ENCODE measurements around the gene DNAJC24. TPM values are rescaled to one million over a fixed set of nuclear protein-coding genes. Genes with fewer than 3 reads are reported as not detected.

Gene DNAJC24
- total and polyA plus RNA-seq, 10 of the 15 experiments (the other 5 are each of a cell fraction or from before 2014, with no cell fraction given): 10.0 to 25.4 (median 13.8) TPM

DNA sequence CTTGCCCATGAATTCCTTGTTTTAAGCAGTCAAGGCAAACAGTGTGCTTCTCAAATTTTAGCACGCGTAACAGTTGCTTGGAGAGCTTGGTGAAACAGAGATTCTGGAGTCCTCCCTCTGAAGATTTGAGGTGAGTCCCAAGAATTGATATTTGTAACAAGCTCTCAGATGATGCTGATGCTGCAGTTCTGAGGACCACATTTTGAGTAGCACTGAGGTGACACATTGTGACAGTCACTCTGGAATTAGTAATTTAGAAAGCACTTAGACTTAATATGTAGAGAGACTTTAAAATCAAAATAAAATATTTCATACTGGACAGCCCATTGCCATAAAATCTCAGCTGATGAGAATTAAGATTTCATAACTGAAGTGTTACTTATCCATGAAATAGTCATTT, 38.5 kb downstream of the DNAJC24 start:
- H3K9me3 ChIP-seq (replicated peaks; ENCODE audit: control insufficient read depth, insufficient read depth, low read length): no peaks in the 10 kb centered on the region
- CTCF ChIA-PET: interaction anchor here (1.1 kb wide), 1 partner anchor 10 kb away, joined by 4 read pairs; no protein-coding TSS in a partner anchor
- WGBS (ENCODE audit: insufficient coverage, insufficient replicate concordance, low lambda C conversion rate, missing lambda C conversion rate): 100% methylated on average over 2 of the region's 2 CpGs
- no peak overlapping the region for H3K4me2 ChIP-seq (ENCODE audit: control insufficient read depth, insufficient read depth)
- no peaks in the 10 kb centered on the region for H3K36me3 ChIP-seq (ENCODE audit: control insufficient read depth in 2 of 2, insufficient read depth in 2 of 2, low read length in 1 of 2)
- SMC1A ChIA-PET (ENCODE audit: uncharacterized antibody, unreplicated experiment): no interaction called here
- POLR2A ChIA-PET: no interaction called here
- in situ Hi-C loops (cut with MboI): no loop called here
- FAIRE-seq (peak; percentile 49), ATAC-seq (no peak), DNase-seq (ENCODE audit: low read depth, low spot score) (no peak)
- intact Hi-C loops (cut with micrococcal nuclease; ENCODE audit: unreplicated experiment): no loop called here
- no TSS peak for BruUV-seq (replicated peaks)
- no peak overlapping the region for H3K9ac ChIP-seq (ENCODE audit: control insufficient read depth, insufficient read depth, low read length)
- no peak overlapping the region for H3K27ac ChIP-seq (ENCODE audit: control insufficient read depth, insufficient read depth)
- H3K4me3 ChIP-seq: no peak overlapping the region
- no peaks in the 10 kb centered on the region for H3K4me1 ChIP-seq (ENCODE audit: control insufficient read depth, insufficient read depth, low read length)
- H3K79me2 ChIP-seq (ENCODE audit: control insufficient read depth, insufficient read depth, low read length): no peaks in the 10 kb centered on the region
- no peaks in the 10 kb centered on the region for H4K20me1 ChIP-seq (ENCODE audit: control insufficient read depth, insufficient read depth)
- RAD21 ChIA-PET (ENCODE audit: unreplicated experiment): no interaction called here
- no peak for TF ChIP-seq SRF (IDR thresholded peaks at IDR 0.05; ENCODE audit: low read depth in 2 of 2, low read length in 2 of 2)
- TF ChIP-seq, protein P1, sequence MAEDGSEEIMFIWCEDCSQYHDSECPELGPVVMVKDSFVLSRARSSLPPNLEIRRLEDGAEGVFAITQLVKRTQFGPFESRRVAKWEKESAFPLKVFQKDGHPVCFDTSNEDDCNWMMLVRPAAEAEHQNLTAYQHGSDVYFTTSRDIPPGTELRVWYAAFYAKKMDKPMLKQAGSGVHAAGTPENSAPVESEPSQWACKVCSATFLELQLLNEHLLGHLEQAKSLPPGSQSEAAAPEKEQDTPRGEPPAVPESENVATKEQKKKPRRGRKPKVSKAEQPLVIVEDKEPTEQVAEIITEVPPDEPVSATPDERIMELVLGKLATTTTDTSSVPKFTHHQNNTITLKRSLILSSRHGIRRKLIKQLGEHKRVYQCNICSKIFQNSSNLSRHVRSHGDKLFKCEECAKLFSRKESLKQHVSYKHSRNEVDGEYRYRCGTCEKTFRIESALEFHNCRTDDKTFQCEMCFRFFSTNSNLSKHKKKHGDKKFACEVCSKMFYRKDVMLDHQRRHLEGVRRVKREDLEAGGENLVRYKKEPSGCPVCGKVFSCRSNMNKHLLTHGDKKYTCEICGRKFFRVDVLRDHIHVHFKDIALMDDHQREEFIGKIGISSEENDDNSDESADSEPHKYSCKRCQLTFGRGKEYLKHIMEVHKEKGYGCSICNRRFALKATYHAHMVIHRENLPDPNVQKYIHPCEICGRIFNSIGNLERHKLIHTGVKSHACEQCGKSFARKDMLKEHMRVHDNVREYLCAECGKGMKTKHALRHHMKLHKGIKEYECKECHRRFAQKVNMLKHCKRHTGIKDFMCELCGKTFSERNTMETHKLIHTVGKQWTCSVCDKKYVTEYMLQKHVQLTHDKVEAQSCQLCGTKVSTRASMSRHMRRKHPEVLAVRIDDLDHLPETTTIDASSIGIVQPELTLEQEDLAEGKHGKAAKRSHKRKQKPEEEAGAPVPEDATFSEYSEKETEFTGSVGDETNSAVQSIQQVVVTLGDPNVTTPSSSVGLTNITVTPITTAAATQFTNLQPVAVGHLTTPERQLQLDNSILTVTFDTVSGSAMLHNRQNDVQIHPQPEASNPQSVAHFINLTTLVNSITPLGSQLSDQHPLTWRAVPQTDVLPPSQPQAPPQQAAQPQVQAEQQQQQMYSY (CRISPR knock-in tag; IDR thresholded peaks at IDR 0.05): no peak
- no peak for TF ChIP-seq YBX1 (IDR thresholded peaks at IDR 0.05)
- TF ChIP-seq ZNF217 (IDR thresholded peaks at IDR 0.05): no peak
- TF ChIP-seq, protein P2, sequence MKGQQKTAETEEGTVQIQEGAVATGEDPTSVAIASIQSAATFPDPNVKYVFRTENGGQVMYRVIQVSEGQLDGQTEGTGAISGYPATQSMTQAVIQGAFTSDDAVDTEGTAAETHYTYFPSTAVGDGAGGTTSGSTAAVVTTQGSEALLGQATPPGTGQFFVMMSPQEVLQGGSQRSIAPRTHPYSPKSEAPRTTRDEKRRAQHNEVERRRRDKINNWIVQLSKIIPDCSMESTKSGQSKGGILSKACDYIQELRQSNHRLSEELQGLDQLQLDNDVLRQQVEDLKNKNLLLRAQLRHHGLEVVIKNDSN (IDR thresholded peaks at IDR 0.05; ENCODE audit: borderline replicate concordance, extremely low read length, insufficient read depth, low read depth, low read length): no peak
- TF ChIP-seq DPF2 (IDR thresholded peaks at IDR 0.05): no peak
- no peak for TF ChIP-seq EP300 (IDR thresholded peaks at IDR 0.05; ENCODE audit: borderline replicate concordance in 1 of 2, control insufficient read depth in 1 of 2, low read depth in 2 of 2, low read length in 2 of 2)
- no peak for TF ChIP-seq TCF7 (IDR thresholded peaks at IDR 0.05; ENCODE audit: borderline replicate concordance)
- TF ChIP-seq SUZ12 (IDR thresholded peaks at IDR 0.05; ENCODE audit: unreplicated experiment): no peak
- TF ChIP-seq, protein P3, sequence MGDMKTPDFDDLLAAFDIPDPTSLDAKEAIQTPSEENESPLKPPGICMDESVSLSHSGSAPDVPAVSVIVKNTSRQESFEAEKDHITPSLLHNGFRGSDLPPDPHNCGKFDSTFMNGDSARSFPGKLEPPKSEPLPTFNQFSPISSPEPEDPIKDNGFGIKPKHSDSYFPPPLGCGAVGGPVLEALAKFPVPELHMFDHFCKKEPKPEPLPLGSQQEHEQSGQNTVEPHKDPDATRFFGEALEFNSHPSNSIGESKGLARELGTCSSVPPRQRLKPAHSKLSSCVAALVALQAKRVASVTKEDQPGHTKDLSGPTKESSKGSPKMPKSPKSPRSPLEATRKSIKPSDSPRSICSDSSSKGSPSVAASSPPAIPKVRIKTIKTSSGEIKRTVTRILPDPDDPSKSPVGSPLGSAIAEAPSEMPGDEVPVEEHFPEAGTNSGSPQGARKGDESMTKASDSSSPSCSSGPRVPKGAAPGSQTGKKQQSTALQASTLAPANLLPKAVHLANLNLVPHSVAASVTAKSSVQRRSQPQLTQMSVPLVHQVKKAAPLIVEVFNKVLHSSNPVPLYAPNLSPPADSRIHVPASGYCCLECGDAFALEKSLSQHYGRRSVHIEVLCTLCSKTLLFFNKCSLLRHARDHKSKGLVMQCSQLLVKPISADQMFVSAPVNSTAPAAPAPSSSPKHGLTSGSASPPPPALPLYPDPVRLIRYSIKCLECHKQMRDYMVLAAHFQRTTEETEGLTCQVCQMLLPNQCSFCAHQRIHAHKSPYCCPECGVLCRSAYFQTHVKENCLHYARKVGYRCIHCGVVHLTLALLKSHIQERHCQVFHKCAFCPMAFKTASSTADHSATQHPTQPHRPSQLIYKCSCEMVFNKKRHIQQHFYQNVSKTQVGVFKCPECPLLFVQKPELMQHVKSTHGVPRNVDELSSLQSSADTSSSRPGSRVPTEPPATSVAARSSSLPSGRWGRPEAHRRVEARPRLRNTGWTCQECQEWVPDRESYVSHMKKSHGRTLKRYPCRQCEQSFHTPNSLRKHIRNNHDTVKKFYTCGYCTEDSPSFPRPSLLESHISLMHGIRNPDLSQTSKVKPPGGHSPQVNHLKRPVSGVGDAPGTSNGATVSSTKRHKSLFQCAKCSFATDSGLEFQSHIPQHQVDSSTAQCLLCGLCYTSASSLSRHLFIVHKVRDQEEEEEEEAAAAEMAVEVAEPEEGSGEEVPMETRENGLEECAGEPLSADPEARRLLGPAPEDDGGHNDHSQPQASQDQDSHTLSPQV (IDR thresholded peaks at IDR 0.05): no peak
- no peak overlapping the region for H2AFZ ChIP-seq (ENCODE audit: control insufficient read depth, low read depth, low read length)
- no peaks in the 10 kb centered on the region for H3K27me3 ChIP-seq (replicated peaks in 1 of 2; ENCODE audit: control insufficient read depth in 2 of 2, insufficient read depth in 2 of 2, low read length in 1 of 2)

Measured in GM12878 (cell line).